Activated T-cell treated with anti-CD3 and anti-CD28 coated beads, Interleukin-2, amount 50 U/mL, for 1 hour (primary cell): ENCODE results near the gene OR1S1.
"Not testable (repeated sequence)": the region's sequence is repeated elsewhere in the genome, so short reads cannot be mapped to it uniquely, and the experiment has no call there.

Experiments used
- DNase-seq: peaks from one replicate; pipeline ENCODE4 v3.0.0-alpha.2; 2020

The OR1S1 gene

DNA sequence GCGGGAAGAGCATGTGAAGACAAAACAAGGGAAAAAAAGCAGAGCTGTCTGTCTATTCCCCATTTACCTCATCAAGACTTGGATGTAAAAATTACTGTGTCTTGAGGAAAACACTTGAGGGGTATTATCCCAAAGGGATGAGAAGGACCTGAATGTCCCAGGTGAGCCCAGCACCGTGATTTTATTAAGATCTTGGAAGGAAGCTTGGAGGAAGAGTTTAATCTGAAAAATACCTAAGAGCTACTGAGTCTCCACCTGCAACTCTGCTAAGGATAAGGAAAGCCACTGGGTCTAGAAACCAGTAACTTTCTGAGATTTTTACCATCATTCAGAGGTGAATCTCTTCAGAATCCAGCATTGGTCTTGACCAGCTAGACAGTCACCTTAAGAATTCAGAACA is at the start of gene OR1S1:
TSS of gene OR1S1 (plus strand) at position 301 of the 400 bp plus-strand sequence.
- not testable (repeated sequence) for DNase-seq

DNA sequence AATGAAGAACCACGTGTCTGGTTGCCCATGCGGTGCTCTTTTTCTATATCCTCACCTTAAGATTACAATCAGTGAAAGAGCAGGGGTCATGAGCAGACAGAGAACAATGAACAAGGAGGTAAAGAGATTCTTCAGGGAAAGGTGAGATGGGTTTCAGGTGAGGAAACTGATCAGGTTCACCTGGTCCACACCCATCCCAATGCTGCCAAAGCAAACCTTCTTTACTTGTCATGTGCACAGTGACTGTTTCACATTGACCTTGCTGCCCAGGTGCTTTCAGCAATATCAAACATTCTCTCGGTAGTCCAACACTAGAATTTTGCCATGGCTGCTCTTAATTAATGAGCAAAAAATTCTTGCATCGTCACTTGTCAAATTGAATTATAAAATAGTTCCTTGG is 48.1 kb upstream of the OR1S1 start:
- DNase-seq = no peak

DNA sequence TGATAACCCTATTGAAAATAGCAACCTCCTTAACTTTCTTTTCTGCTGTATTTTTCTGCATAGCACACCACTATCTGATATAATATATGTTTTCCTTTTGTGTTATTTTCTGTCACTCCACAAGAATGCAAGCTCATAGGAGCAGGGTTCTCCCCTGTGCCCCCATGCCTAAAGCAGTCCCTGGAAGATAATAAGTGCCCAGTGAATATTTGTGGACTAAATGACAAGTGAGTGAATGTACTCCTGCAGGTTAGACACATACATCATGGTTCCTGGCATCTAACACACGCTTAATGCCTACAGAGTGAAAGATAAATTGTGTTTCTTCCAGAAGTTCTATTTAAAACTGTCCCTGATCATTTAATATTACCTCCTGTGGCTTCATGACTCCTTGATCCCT is 47.5 kb upstream of the OR1S1 start:
- DNase-seq = no peak

DNA sequence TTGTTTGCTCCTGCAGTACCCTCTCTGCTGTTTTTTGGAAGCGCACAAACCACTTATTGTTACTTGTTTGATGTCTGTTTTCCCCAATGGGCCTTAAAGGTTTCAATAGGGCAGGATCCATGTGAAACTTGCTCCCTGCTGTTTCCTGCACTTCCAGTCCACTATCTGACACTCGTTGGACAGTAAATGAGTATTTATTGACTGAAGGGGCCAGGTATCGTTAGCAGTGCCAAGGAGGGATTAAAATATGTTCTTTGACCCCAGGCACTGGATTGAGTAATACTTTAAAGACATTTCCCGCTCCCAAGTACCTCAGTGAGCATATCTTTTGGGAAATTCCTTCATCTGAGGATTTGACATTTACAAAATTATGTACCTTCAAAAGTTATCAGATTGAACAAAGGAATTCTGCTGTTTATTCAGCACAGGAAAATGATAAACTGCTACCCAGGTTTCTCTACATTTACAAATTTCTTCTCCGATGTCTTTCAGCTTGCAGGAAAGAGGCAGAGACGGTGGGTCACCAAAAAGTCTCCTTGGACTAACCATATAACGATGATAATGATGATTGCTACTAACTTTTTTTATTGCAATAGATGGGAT is 46.9 kb upstream of the OR1S1 start:
- no peak for DNase-seq

DNA sequence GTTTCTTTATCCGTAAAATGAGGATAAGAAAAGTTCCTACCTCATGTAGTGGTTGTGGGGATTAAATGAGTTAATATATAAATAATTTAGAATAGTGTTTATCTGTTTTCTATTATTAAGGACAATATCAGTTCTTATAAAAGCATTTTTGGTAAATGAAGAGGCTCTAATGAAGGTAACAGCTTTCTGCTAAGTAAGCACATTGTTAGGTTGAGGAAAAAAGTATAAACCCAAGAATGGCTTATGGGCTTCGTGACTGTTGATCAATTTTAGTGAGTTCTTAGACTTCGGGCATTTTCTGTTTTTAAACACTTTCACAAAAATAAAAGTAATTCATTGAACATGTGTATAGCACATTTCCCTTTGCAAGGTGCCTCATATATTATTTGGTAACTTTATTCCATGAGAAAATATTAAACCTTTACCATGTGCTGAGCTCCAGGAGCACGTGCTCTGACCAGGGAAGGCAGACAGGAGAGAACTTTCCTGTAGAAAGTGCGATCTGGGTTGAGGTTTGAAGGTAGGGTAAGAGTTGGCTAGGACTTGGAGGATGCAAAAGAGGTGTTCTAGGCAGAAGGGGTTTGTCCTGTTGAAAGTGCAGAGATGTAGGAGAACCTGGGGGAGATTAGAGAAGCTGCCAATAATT is 35.0 kb upstream of the OR1S1 start:
- no peak for DNase-seq

DNA sequence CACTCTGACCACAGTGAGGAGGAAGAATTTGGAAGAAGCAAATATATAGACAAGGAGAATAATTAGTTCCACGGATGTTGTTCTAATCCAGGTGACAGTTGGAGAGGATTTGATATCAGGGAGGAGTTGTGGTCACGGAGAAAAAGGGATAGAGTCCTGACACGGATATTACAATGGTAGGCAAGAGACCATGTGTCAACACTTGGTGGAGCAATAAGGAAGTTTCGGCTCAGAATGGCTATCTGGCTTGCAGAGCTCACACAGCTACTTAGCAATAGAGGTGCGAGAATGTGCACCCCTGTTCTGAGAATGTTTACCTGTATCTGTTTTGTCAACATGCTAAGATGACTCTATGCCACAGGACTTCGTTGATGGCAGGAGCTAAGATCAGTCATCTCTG is 34.1 kb upstream of the OR1S1 start:
- no peak for DNase-seq

DNA sequence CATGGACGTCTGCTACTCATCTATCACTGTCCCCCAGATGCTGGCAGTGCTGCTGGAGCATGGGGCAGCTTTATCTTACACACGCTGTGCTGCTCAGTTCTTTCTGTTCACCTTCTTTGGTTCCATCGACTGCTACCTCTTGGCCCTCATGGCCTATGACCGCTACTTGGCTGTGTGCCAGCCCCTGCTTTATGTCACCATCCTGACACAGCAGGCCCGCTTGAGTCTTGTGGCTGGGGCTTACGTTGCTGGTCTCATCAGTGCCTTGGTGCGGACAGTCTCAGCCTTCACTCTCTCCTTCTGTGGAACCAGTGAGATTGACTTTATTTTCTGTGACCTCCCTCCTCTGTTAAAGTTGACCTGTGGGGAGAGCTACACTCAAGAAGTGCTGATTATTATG is 32.9 kb upstream of the OR1S1 start:
- no peak for DNase-seq

DNA sequence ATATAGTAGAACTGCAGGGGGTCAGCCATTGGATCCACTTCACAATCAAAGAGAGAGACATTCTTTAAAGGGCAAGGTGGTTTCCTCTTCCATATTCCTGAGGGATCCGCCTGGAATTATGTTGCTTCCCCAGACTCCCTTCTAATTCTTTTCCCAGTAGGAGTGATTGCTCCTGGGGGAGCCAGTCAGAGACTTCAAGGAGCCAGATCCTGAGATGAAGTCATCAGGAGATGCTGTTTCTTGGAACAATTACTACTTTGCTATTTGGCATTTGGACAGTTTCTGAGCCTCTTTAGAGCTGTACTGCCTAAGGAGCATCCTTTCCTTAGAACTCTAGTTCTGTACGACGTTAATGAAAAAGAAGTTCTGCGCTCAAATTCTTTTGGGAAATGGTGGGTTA is 25.6 kb upstream of the OR1S1 start:
- DNase-seq = no peak

DNA sequence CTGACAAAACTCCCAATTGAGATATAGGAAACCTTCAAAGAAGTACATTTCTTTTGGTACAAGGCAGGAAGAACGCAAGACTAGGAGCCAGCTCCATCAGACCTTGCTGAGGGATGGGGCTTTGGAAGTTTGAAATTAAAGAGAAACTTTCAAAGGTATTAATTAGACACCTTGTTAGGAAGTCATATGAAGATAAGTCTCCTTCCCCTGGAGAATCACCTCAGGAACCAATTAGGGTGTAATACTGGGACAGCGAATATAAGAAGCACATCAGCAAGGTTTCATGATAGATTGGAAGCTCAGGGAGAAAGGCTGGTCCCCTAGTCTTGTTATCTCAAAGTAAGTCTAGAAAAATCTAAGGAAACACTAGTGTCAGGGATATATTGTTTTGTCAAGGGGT is 23.8 kb upstream of the OR1S1 start, which contains the start of gene OR9Q2:
TSS of gene OR9Q2 (plus strand) at position 301 of the 400 bp plus-strand sequence. CDS start 1,421 bp downstream, outside the sequence.
- no peak for DNase-seq

DNA sequence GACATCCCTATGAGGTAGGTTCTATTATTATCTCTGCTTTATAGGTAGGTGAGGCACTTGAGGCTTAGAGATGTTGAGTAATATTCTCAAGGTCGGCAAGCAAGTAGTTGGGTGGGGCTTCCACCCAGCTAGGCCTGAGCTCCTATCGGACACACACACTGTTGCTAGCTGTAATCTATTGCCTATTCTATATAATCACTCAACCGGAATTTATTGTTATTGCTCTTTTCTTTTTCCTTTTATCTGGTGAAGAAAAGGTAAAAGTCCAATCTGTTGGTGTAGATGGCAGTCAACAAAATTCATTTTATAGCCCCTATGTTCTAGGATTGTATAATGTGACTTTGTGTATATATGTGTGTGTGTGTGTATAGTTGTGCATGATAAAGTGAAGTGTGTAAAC is 20.3 kb upstream of the OR1S1 start:
- DNase-seq = no peak

DNA sequence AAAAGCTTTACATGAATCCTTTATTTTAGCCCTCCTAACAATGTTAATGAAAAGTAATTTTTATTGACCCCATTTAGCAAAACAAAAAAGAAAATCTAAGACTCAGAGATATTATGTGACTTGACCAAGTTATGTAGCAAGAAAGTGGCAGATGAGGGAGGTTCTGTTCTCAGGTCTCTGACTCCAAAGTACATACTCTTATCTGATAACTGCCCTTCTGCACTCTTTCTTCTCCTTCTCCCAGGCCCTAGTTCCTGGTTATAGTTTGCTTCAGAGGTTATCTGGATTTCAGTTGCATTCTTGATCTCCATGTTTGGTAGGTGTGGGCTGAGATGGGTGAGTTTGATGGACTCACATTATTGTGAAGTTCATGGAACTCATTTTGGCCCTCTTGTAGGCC is 19.1 kb upstream of the OR1S1 start:
- no peak for DNase-seq

DNA sequence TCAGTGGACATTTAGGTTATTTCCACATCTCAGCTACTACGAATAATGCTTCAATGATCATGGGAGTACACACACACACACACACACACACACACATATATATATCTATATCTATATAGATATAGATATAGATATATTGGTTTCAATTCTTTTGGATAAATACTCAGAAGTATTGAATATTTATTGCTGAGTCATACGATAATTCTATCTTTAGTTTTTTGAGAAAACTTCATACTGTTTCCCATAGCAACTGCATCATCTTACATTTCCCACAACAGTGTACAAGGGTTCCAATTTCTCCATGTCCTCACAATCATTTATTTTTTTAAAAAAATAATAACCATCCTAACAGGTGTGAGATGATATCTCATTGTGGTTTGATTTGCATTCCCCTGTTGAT is 16.6 kb upstream of the OR1S1 start:
- no peak for DNase-seq

DNA sequence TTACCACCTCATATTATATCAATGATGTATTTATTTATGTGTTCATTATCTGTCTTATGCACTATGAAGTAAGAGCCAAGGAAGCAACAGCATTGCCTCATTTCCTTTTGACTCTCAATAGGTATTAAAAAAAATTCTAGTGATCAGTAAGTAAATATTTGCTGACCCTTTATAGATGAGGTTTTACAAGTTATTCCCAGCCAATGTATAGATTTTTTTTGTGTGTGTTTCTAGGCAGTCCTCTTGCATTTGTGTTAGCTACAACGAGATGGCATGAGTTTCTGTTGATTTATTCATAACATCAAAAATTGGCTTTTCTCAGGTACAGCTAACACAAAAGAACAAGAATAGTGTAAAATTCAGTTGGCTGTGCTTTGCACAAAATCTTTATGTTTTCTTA is 13.2 kb upstream of the OR1S1 start:
- DNase-seq = no peak

DNA sequence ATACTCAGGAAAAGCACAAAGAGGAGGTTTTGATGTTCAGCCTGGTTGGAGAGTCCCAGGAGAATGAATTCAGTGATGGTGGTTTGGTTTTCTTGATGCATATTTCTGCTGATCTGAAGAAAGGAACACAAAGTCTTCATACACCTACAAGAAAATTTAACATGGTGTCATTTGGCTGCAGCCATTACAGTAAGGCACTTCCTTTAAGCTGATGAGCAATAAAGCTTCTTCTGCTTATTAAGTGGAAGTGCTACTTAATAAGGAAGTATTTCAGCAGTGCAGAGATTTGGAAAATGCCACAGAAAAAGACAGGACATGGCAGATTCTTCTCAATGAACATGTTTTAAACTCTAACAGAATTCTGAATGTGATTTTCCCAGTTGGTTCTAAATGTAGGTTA is 8.5 kb upstream of the OR1S1 start, which contains the start of gene OR1S2:
TSS of gene OR1S2 (minus strand) at position 101 of the 400 bp plus-strand sequence. CDS start at position 101, 0 bp downstream.
- no peak for DNase-seq

DNA sequence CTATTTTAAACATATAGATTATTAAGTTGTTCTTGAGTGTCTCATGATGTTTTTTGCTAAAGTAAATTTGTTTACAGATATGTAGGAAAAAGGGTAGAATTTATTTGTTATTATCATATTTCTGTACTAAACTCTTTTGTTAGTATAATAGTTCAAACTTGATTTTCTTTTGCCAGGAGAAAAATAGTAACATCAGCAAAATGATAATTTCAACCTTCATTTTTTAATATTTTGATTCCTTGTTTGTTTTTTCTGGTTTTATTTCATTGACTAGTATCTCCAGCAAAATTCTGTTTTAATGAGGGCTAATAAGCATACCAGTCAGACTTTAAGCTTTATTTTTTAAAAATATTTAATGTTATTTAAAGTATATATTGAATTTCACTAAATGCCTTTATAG is 4.0 kb downstream of the OR1S1 start:
- no peak for DNase-seq

DNA sequence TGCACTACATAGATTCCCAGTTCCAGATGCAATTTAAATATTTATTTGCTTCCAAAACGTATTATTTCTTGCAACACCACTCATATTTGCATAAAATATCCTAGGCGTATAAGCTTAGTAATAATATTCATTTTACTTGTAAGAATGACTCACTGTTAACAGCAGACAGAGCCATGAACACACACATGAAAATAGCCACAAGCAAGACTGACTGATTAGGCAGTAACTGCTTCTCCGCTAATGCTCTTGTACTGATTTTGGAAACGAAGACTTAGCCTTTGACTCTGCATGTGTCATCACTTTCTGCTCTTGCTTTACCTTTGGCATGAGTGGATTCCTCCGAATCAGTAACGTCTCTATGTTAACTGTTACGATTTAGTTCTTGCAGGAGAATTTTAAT is 10.2 kb downstream of the OR1S1 start:
- no peak for DNase-seq

DNA sequence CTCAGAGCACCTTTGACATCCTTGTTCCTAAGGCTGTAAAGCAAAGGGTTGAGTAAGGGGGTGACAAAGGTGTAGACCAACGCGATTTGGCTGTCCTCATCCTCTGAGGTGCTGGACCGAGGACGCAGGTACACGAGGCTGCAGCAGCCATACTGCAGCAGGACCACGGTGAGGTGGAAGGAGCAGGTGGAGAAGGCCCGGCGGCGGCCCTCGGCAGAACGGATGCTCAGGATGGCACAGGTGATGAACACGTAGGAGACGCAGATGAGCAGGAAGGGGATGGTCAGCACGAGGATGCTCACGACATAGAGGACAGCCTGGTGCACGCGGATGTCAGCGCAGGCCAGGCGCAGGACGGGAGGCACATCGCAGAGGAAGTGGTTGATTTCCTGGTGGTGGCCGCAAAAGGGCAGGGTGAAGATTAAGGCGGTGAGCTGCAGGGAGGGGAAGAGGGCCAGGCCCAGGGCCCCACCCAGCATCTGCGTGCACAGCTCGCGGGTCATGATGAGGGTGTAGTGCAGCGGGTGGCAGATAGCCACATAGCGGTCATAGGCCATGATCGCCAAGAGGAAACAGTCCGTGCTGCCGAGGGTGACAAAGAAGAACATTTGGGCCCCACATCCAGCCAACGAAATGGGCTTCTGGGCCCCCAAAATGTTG is 15.6 kb downstream of the OR1S1 start:
- DNase-seq = no peak

DNA sequence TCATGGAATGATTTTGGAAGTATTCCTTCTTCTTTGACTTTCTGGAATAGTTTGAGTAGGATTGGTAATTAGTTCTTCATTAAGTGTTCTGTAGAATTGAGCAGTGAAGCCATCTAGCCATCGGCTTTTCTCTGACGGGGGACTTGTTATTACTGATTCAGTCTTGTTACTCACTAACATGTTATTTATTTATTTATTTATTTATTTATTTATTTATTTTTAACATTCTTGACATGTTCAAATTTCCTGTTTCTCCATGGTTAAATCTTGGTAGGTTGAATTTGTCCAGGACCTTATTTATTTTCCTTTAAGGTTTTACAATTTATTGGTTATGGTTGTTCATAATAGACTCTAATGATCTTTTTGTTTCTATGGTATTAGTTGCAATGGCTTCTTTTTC is 31.4 kb downstream of the OR1S1 start:
- DNase-seq = no peak

DNA sequence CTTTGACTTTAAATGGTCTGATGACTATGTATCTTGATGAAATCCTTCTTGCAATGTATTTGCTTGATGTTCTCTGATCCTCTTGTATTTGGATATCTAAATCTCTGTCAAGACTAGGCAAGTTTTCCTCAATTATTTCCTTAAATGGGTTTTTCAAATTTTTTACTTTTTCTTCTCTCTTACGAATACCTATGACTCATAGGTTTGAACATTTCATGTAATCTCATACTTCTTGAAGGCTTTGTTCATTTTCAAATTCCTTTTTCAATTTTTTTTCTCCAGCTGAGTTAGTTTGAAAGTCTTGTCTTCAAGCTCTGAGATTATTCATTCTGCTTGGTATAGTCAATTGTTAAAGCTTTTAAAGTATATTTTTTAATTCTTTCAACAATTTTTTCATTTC is 42.4 kb downstream of the OR1S1 start:
- no peak for DNase-seq

DNA sequence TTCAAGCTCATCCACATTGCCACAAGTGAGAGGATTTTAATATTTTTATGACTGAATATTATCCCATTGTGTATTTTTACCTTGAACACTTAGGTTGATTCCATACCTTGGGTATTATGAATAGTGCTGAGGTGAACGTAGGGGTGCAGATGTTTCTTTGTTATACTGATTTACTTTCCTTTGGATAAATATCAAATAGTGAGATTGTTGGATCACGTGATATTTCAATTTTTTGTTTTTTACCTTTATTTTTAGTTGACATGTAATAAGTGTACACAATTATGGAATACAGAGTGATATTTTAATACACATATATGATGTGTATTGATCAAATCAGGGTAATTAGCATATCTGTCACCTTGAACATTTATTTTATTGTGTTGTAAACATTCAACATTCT is 47.5 kb downstream of the OR1S1 start:
- no peak for DNase-seq
